K562 (cell line): ENCODE data around the gene ITPK1. TPM values are rescaled to one million over a fixed set of nuclear protein-coding genes. Genes with fewer than 3 reads are reported as not detected.

Experiments used
- ATAC-seq: fragments of 200-7000 bp; cut with Tn5 transposase; 3 replicates; pipeline ENCODE4 v1.9.1; 2020; ENCODE audit warnings: moderate library complexity
- BruUV-seq: library from RNA; stranded (reverse); fragments of 400-500 nt; replicated peaks from 2 replicates; lab custom pipeline; 2021; lab: Mats Ljungman, UMichigan
- CTCF ChIA-PET: fragments of 300-600 bp; formaldehyde crosslinking; extraction: SDS; loops from one replicate; lab custom pipeline; 2021; ENCODE audit warnings: low intra/inter-chr PET ratio; lab: Yijun Ruan, JAX
- POLR2A ChIA-PET: fragments of 300-600, 350-650 bp; sonication (Branson Sonifier 250); formaldehyde crosslinking; extraction: SDS; loops from one replicate; lab custom pipeline; 2021; ENCODE audit warnings: antibody characterized with exemption, inconsistent platforms; lab: Yijun Ruan, JAX
- DNase-seq, 4 experiments: peaks; one replicate each; pipeline versions ENCODE4 v3.0.0 to v3.0.0-alpha.2; 2011 to 2018; ENCODE audit warnings: low spot score in 3 of 4, mixed read lengths in 3 of 4; ENCODE audit errors: extremely low read depth in 1 of 4
- FAIRE-seq: peaks from 2 replicates; lab custom pipeline; 2011; peaks lifted over from hg19 to GRCh38; lab: Jason Lieb, UNC
- H2AFZ ChIP-seq: 2 replicates; pipeline ENCODE4 v1.6.0; 2011; ENCODE audit warnings: low read depth, low read length, control low read depth, inconsistent platforms
- H3K27ac ChIP-seq: fragments of 200-600 bp; 3 replicates; pipeline ENCODE4 v1.8.0; 2011; ENCODE audit warnings: low read depth, mild to moderate bottlenecking, control low read depth, inconsistent platforms, low read length, moderate library complexity, mixed read lengths; ENCODE audit errors: extremely low read depth
- H3K27me3 ChIP-seq, 2 experiments: fragments of 300-600 bp in 1 of 2; 2 replicates in 1 of 2; 3 replicates in 1 of 2; pipeline versions ENCODE4 v1.6.0 to v1.8.0; 2011; ENCODE audit warnings: inconsistent platforms in 2 of 2, low read length in 2 of 2, mild to moderate bottlenecking in 1 of 2, mixed read lengths in 1 of 2, moderate library complexity in 1 of 2; ENCODE audit not compliant: control insufficient read depth in 2 of 2, insufficient read depth in 2 of 2
- H3K36me3 ChIP-seq: fragments of 300-600 bp; 3 replicates; pipeline ENCODE4 v1.8.0; 2011; ENCODE audit warnings: mild to moderate bottlenecking, low read length, inconsistent platforms; ENCODE audit not compliant: control insufficient read depth, insufficient read depth
- H3K4me1 ChIP-seq, 2 experiments: fragments of 200-600 bp in 1 of 2; replicated peaks in 1 of 2; 2 replicates in 1 of 2; 3 replicates in 1 of 2; pipeline versions ENCODE4 v1.5.1 to v1.8.0; 2011; ENCODE audit warnings: inconsistent platforms in 2 of 2, low read length in 2 of 2, mild to moderate bottlenecking in 1 of 2, mixed read lengths in 1 of 2, moderate library complexity in 1 of 2; ENCODE audit not compliant: control insufficient read depth in 2 of 2, insufficient read depth in 2 of 2
- H3K4me2 ChIP-seq: 2 replicates; pipeline ENCODE4 v1.6.1; 2011; ENCODE audit warnings: low read length, control low read depth, inconsistent platforms, mixed read lengths; ENCODE audit not compliant: insufficient read depth
- H3K4me3 ChIP-seq: fragments of 200-600 bp; sonication (generic), shearing (Covaris generic); 2 replicates; pipeline ENCODE4 v1.5.1; 2016; ENCODE audit warnings: control low read depth, inconsistent platforms
- H3K79me2 ChIP-seq: fragments of 200-600 bp; 3 replicates; pipeline ENCODE4 v1.8.0; 2011; ENCODE audit warnings: low read length, inconsistent platforms; ENCODE audit not compliant: control insufficient read depth, insufficient read depth
- H3K9ac ChIP-seq, 2 experiments: 2 replicates each; pipeline versions ENCODE4 v1.6.0 to v1.6.1; 2011; ENCODE audit warnings: low read depth in 2 of 2, low read length in 2 of 2, control low read depth in 1 of 2, inconsistent platforms in 1 of 2, mild to moderate bottlenecking in 1 of 2, mixed read lengths in 1 of 2; ENCODE audit not compliant: insufficient read depth in 1 of 2
- H3K9me1 ChIP-seq: one replicate; pipeline ENCODE4 v1.6.0; 2011; ENCODE audit warnings: inconsistent platforms, mild to moderate bottlenecking, low read length, moderate library complexity; ENCODE audit not compliant: control insufficient read depth, insufficient read depth
- H3K9me3 ChIP-seq: replicated peaks from 2 replicates; pipeline ENCODE4 v1.5.1; 2011; ENCODE audit warnings: low read depth, low read length, inconsistent platforms; ENCODE audit not compliant: control insufficient read depth, insufficient read depth
- H4K20me1 ChIP-seq: replicated peaks from 2 replicates; pipeline ENCODE4 v1.6.1; 2011; ENCODE audit warnings: low read length, inconsistent platforms, mixed read lengths; ENCODE audit not compliant: control insufficient read depth, insufficient read depth
- BRF1 ChIP-seq: IDR thresholded peaks from 3 replicates; pipeline ENCODE4 v1.6.1; 2011; ENCODE audit warnings: borderline replicate concordance, mild to moderate bottlenecking; ENCODE audit not compliant: insufficient read length; ENCODE audit errors: extremely low read depth
- C11orf30 ChIP-seq: fragments of 450-650 bp; IDR thresholded peaks from 2 replicates; pipeline ENCODE4 v1.6.1; 2016; ENCODE audit warnings: low read depth, mild to moderate bottlenecking
- DNMT1 ChIP-seq: fragments of 450-650 bp; IDR thresholded peaks from 2 replicates; pipeline ENCODE4 v1.6.1; 2016; ENCODE audit warnings: antibody characterized with exemption, mild to moderate bottlenecking
- FOXA3 ChIP-seq, 2 experiments: fragments of 450-650 bp in 1 of 2; sonication (generic) in 1 of 2; formaldehyde crosslinking; IDR thresholded peaks in 1 of 2; conservative IDR thresholded peaks in 1 of 2; 2 replicates each; pipeline versions ENCODE4 v1.4.0 to v1.8.0; 2020 to 2022; ENCODE audit warnings: mild to moderate bottlenecking in 2 of 2, missing genetic modification reagents in 1 of 2
- JUN ChIP-seq, 2 experiments: sonication (generic) in 1 of 2; formaldehyde crosslinking in 1 of 2; IDR thresholded peaks; 2 replicates each; pipeline versions ENCODE4 v1.6.1 to v1.8.0; 2012 to 2022; ENCODE audit warnings: borderline replicate concordance in 2 of 2, mild to moderate bottlenecking in 2 of 2, improper control_type of control experiment in 1 of 2, low read depth in 1 of 2, low read length in 1 of 2, missing genetic modification reagents in 1 of 2
- NUFIP1 ChIP-seq: fragments of 450-650 bp; IDR thresholded peaks from 2 replicates; pipeline ENCODE4 v1.6.1; 2018; ENCODE audit not compliant: partially characterized antibody
- ZNF140 ChIP-seq: fragments of 250-450 bp; sonication (Bioruptor Pico); IDR thresholded peaks from 2 replicates; pipeline ENCODE4 v1.8.0; 2021; ENCODE audit warnings: moderate library complexity, mild to moderate bottlenecking, inconsistent platforms
- ZNF143 ChIP-seq: sonication (generic); formaldehyde crosslinking; IDR thresholded peaks from 2 replicates; pipeline ENCODE4 v1.9.0; 2022; ENCODE audit warnings: mild to moderate bottlenecking, missing genetic modification reagents
- WGBS: fragments of 100-300 bp; shearing (Covaris generic); methylation state at CpG from one replicate; pipeline ENCODE4 v1.1.6; 2016; ENCODE audit warnings: low coverage, mixed read lengths; ENCODE audit not compliant: insufficient coverage; ENCODE audit errors: missing lambda C conversion rate; 5-methylcytosine and 5-hydroxymethylcytosine counted together
- in situ Hi-C: fragments of 300-500 bp; cut with MboI; formaldehyde crosslinking; loops from 4 replicates; pipeline ENCODE4 v1.15.0; 2018; ENCODE audit warnings: inconsistent platforms, mixed read lengths
- intact Hi-C: fragments of 100-400 bp; cut with micrococcal nuclease; formaldehyde crosslinking; loops from 2 replicates; pipeline ENCODE4 v1.14.2; 2022
- polyA plus RNA-seq, 8 experiments: library from polyadenylated mRNA; depleted of rRNA in 4 of 8; stranded (reverse) in 5 of 8; unstranded in 3 of 8; fragments of >200 nt; fragmentation: Nextera tagmentation in 2 of 8; fragmentation: Illumina TruSeq in 1 of 8; extraction: Ambion mirVana in 2 of 8; extraction: Trizol in 1 of 8; gene quantifications; 2 replicates each; pipeline versions ENCODE4 v1.2.1 to v1.2.3, GENCODE V29; 2011 to 2014; ENCODE audit warnings: inconsistent platforms in 1 of 8, missing spikeins in 1 of 8
- total RNA-seq, 7 experiments: library from RNA; depleted of rRNA in 6 of 7; stranded (reverse); fragments of >200 nt in 6 of 7; fragmentation: Illumina TruSeq in 2 of 7; extraction: Trizol in 2 of 7; gene quantifications; 2 replicates each; pipeline versions ENCODE4 v1.2.1 to v1.2.3, GENCODE V29; 2011 to 2021; ENCODE audit warnings: low replicate concordance in 1 of 7
- TF ChIP-seq, protein P1 (sequence below): fragments of 250-450 bp; sonication (Bioruptor Pico); IDR thresholded peaks from 2 replicates; pipeline ENCODE4 v1.8.0; 2022; ENCODE audit warnings: inconsistent platforms, mild to moderate bottlenecking, moderate library complexity, borderline replicate concordance
- TF ChIP-seq, protein P2 (sequence below): fragments of 450-650 bp; formaldehyde crosslinking; IDR thresholded peaks from 2 replicates; pipeline ENCODE4 v1.4.0; 2020; ENCODE audit warnings: mild to moderate bottlenecking
- TF ChIP-seq, protein P3 (sequence below): fragments of 450-650 bp; conservative IDR thresholded peaks from 2 replicates; pipeline ENCODE4 v1.6.1; 2016; ENCODE audit warnings: missing genetic modification characterization, low read depth, mild to moderate bottlenecking, missing compliant biosample characterization, moderate library complexity
- TF ChIP-seq, protein P4 (sequence below): fragments of 450-650 bp; IDR thresholded peaks from one replicate; pipeline ENCODE4 v1.6.1; 2018; ENCODE audit warnings: mild to moderate bottlenecking, moderate library complexity; ENCODE audit not compliant: partially characterized antibody
- TF ChIP-seq, protein P5 (sequence below): fragments of 250-450 bp; sonication (Bioruptor Pico); IDR thresholded peaks from 2 replicates; pipeline ENCODE4 v1.5.0; 2020; ENCODE audit warnings: mild to moderate bottlenecking, borderline replicate concordance

Gene ITPK1
- total and polyA plus RNA-seq, 9 of the 15 experiments (the other 6 are each of a cell fraction or from before 2014, with no cell fraction given) = 1.2 to 39.2 (median 23.0) TPM

DNA sequence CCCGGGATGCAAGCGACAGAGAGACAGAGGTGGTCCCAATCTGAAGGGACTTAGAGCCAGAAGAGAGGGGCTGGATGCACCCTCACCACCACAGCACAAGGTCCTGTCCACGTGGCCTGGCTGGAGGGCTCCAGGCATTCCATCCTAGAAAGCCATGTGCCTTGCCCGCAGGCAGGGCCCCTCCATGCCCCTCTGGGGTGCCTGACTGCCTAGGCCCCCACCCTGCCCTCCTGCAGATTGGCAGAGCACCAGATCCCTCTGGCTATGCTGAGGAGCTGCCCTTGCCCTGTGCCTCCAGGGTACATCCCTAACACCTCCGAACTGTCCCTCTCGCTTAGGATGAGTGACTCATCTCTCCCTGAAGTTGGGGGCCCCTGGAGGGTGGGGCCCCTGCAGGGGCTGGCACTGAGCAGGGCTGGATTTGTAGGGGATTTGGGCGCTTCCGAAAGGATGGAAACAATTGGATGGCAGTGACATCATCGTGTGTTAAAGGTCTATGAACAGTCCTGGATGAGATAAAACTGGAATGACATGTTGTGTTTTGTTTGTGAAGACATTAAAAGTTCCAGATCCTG lies 141.8 kb downstream of the ITPK1 start:
- ATAC-seq = no peak
- POLR2A ChIA-PET = interaction anchor here (1.2 kb wide), 1 partner anchor 8 kb away, joined by 4 read pairs; no protein-coding TSS in a partner anchor
- DNase-seq = no peak
- Histone ChIP-seq H3K4me3 (no peak overlapping the region), H4K20me1 (no peaks in the 10 kb centered on the region), H3K36me3 (no peaks in the 10 kb centered on the region; the same call in 2 of the 3 replicates), H3K27ac (no peak overlapping the region), H3K9ac (no peak overlapping the region), H3K4me1 (peaks cover 0 to 10% of the 10 kb centered on the region in 2 experiments; a peak in 1 of 5 replicates), H3K27me3 (no peaks in the 10 kb centered on the region), H3K9me3 (no peaks in the 10 kb centered on the region), H3K79me2 (no peaks in the 10 kb centered on the region), H2AFZ (no peak overlapping the region), H3K9me1 (no peaks in the 10 kb centered on the region), H3K4me2 (no peak overlapping the region)
- no peak for FAIRE-seq
- no TSS peak for BruUV-seq
- CTCF ChIA-PET = no interaction called here
- in situ Hi-C loops (no loop called here), intact Hi-C loops (no loop called here)
- WGBS = 77% methylated on average over 6 of the region's 9 CpGs
- TF ChIP-seq, protein P1, sequence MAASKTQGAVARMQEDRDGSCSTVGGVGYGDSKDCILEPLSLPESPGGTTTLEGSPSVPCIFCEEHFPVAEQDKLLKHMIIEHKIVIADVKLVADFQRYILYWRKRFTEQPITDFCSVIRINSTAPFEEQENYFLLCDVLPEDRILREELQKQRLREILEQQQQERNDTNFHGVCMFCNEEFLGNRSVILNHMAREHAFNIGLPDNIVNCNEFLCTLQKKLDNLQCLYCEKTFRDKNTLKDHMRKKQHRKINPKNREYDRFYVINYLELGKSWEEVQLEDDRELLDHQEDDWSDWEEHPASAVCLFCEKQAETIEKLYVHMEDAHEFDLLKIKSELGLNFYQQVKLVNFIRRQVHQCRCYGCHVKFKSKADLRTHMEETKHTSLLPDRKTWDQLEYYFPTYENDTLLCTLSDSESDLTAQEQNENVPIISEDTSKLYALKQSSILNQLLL (CRISPR knock-in tag) = no peak
- TF ChIP-seq ZNF143 (CRISPR knock-in tag) (no peak), DNMT1 (no peak), JUN (IDR thresholded peaks at IDR 0.05; ENCODE audit: borderline replicate concordance, low read depth, low read length) (no peak), JUN (CRISPR knock-in tag; IDR thresholded peaks at IDR 0.05; ENCODE audit: borderline replicate concordance) (no peak), NUFIP1 (no peak), ZNF140 (CRISPR knock-in tag) (no peak), FOXA3 (CRISPR knock-in tag; conservative IDR thresholded peaks at IDR 0.05 in 1 of 2, IDR thresholded peaks at IDR 0.05 in 1 of 2) (no peak), BRF1 (no peak), C11orf30 (no peak)
- TF ChIP-seq, protein P2, sequence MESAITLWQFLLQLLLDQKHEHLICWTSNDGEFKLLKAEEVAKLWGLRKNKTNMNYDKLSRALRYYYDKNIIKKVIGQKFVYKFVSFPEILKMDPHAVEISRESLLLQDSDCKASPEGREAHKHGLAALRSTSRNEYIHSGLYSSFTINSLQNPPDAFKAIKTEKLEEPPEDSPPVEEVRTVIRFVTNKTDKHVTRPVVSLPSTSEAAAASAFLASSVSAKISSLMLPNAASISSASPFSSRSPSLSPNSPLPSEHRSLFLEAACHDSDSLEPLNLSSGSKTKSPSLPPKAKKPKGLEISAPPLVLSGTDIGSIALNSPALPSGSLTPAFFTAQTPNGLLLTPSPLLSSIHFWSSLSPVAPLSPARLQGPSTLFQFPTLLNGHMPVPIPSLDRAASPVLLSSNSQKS = no peak
- TF ChIP-seq, protein P3, sequence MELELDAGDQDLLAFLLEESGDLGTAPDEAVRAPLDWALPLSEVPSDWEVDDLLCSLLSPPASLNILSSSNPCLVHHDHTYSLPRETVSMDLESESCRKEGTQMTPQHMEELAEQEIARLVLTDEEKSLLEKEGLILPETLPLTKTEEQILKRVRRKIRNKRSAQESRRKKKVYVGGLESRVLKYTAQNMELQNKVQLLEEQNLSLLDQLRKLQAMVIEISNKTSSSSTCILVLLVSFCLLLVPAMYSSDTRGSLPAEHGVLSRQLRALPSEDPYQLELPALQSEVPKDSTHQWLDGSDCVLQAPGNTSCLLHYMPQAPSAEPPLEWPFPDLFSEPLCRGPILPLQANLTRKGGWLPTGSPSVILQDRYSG (tag) = no peak
- TF ChIP-seq, protein P4, sequence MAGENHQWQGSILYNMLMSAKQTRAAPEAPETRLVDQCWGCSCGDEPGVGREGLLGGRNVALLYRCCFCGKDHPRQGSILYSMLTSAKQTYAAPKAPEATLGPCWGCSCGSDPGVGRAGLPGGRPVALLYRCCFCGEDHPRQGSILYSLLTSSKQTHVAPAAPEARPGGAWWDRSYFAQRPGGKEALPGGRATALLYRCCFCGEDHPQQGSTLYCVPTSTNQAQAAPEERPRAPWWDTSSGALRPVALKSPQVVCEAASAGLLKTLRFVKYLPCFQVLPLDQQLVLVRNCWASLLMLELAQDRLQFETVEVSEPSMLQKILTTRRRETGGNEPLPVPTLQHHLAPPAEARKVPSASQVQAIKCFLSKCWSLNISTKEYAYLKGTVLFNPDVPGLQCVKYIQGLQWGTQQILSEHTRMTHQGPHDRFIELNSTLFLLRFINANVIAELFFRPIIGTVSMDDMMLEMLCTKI = no peak
- TF ChIP-seq, protein P5, sequence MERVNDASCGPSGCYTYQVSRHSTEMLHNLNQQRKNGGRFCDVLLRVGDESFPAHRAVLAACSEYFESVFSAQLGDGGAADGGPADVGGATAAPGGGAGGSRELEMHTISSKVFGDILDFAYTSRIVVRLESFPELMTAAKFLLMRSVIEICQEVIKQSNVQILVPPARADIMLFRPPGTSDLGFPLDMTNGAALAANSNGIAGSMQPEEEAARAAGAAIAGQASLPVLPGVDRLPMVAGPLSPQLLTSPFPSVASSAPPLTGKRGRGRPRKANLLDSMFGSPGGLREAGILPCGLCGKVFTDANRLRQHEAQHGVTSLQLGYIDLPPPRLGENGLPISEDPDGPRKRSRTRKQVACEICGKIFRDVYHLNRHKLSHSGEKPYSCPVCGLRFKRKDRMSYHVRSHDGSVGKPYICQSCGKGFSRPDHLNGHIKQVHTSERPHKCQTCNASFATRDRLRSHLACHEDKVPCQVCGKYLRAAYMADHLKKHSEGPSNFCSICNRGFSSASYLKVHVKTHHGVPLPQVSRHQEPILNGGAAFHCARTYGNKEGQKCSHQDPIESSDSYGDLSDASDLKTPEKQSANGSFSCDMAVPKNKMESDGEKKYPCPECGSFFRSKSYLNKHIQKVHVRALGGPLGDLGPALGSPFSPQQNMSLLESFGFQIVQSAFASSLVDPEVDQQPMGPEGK = no peak
